Fibroblast of pulmonary artery (primary cell): Measurements from ENCODE around the gene TANGO6.
"Not testable (repeated sequence)": the region's sequence is repeated elsewhere in the genome, so short reads cannot be mapped to it uniquely, and the experiment has no call there.

Source experiments
- DNase-seq: peaks from one replicate; pipeline ENCODE4 v3.0.0-alpha.2; 2010; ENCODE audit warnings: low read depth
- H3K4me3 ChIP-seq: replicated peaks from 2 replicates; pipeline ENCODE4 v1.5.1; 2011; ENCODE audit warnings: low read depth, mild to moderate bottlenecking, control low read depth, low read length, moderate library complexity
- TF ChIP-seq, protein P1 (sequence below): IDR thresholded peaks from 2 replicates; pipeline ENCODE4 v1.5.1; 2011; ENCODE audit warnings: mild to moderate bottlenecking, control low read depth, low read length, inconsistent platforms; ENCODE audit errors: missing control alignments

The TANGO6 gene

DNA sequence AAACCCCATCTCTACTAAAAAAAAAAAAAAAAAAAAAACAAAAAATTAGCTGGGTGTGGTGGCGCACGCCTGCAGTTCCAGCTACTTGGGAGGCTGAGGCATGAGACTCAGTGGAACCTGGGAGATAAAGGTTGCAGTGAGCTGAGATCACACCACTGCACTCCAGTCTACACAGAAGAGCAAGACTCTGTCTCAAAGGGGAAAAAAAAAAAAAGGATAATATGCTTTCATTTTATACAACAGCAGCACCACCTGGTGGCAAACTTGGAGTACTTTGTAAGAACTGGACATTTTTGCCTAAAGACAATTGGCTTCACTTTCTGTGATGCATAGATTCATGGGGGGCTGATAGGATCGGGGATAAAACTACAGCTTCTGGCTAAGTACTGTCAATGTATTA is 280.6 kb downstream of the TANGO6 start:
- TF ChIP-seq, protein P1, sequence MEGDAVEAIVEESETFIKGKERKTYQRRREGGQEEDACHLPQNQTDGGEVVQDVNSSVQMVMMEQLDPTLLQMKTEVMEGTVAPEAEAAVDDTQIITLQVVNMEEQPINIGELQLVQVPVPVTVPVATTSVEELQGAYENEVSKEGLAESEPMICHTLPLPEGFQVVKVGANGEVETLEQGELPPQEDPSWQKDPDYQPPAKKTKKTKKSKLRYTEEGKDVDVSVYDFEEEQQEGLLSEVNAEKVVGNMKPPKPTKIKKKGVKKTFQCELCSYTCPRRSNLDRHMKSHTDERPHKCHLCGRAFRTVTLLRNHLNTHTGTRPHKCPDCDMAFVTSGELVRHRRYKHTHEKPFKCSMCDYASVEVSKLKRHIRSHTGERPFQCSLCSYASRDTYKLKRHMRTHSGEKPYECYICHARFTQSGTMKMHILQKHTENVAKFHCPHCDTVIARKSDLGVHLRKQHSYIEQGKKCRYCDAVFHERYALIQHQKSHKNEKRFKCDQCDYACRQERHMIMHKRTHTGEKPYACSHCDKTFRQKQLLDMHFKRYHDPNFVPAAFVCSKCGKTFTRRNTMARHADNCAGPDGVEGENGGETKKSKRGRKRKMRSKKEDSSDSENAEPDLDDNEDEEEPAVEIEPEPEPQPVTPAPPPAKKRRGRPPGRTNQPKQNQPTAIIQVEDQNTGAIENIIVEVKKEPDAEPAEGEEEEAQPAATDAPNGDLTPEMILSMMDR: peak; percentile 65
- DNase-seq: peak; percentile 82
- H3K4me3 ChIP-seq: no peak overlapping the region

DNA sequence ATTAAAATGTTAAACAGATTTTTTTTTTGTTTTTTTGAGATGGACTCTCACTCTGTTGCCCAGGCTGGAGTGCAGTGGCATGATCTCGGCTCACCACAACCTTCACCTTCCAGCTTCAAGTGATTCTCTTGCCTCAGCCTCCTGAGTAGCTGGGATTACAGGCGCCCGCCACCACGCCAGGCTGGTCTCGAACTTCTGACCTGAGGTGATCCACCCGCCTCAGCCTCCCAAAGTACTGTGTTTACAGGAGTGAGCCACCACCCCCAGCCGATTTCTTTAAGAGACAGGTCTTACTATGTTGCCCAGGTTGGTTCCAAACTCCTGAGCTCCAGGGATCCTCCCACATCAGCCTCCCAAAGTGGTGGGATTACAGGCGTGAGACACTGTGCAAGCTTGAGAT is 281.1 kb downstream of the TANGO6 start:
- not testable (repeated sequence) for H3K4me3 ChIP-seq, DNase-seq

DNA sequence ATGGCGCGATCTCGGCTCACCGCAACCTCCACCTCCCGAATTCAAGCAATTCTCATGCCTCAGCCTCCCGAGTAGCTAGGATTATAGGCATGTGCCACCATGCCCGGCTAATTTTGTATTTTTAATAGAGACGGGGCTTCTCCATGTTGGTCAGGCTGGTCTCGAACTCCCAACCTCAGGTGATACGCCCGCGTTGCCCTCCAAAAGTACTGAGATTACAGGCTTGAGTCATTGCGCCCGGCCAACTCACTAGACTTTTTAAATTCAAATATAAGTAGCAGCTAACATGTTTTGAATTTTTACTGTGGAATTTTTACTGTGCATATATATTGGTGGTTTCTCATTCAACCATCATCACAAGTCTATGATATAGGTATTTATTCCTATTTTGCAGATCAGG is 281.6 kb downstream of the TANGO6 start:
- not testable (repeated sequence) for DNase-seq, H3K4me3 ChIP-seq

DNA sequence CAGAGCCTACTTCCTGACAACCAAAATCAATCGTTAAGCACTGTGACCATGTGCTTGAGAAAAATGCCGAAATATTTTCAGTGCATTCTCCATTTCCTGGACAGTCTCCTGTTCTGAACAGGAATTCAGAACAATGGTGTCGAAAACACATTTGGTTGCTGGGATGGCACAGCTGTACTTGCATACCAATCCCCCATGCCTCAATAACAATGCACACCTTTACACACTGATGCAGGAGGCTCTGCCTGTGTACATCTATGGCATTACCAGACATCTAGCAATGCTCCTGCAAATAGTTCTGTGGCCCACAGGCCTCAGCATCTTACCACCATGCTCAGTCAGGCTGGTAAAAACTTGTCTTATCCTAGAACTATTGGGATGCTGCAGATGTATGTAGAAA is 282.9 kb downstream of the TANGO6 start:
- H3K4me3 ChIP-seq: no peak overlapping the region
- TF ChIP-seq, protein P1: no peak
- DNase-seq: no peak

DNA sequence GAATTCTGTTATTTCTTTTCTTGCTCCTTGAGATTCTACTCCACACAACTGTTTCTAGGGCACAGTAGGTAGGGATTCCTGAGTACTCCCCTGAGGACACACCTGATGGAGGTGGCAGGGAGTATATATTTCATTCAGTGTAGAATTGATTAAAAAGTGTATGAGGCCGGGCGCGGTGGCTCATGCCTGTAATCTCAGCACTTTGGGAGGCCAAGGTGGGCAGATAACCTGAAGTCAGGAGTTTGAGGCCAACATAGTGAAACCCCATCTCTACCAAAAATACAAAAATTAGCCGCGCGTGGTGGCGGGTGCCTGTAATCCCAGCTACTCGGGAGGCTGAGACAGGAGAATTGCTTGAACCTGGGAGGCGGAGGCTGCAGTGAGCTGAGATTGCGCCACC is 283.5 kb downstream of the TANGO6 start:
- not testable (repeated sequence) for DNase-seq, H3K4me3 ChIP-seq

DNA sequence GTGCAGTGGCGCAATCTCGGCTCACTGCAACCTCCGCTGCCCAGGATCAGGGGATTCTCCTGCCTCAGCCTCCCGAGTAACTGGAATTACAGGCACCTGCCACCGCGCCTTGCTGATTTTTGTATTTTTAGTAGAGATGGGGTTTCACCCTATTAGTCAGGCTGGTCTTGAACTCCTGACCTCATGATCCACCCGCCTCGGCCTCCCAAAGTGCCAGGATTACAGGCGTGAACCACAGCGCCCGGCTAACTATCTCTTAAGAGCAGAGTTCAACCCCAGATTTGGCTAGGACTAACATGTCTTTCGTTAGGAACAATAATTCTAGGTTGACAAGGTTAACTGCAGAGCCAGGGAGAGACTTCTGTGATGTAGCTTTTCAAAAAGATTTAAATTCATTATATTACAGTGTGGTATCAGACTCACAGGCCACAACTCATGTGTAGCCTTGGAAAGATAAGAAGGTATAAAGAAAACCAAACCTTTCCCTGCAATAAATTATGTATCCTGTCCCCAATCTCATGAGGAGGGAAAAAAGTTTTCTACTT is 284.7 kb downstream of the TANGO6 start:
- TF ChIP-seq, protein P1: no peak
- H3K4me3 ChIP-seq: no peak overlapping the region
- no peak for DNase-seq

DNA sequence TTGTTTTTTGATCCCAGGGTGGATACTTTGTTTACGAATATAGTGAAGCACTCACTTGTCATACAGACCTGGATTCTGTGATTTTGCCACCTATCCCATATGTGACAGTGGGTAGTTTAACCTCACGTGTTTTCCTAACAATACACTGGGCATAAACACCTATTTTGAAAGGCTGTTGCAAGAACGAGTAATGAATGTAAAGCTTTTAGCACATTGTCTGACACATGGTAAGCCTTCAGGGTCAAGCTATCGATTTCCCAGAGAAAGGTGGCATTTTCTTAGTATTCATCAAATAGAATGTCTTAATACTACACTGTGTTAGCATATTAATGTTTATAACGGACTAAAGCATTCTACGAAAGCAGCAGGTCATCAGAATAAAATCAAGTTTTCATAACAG is 287.1 kb downstream of the TANGO6 start:
- DNase-seq: no peak
- TF ChIP-seq, protein P1: no peak
- peak overlapping the region; percentile 99 for H3K4me3 ChIP-seq

DNA sequence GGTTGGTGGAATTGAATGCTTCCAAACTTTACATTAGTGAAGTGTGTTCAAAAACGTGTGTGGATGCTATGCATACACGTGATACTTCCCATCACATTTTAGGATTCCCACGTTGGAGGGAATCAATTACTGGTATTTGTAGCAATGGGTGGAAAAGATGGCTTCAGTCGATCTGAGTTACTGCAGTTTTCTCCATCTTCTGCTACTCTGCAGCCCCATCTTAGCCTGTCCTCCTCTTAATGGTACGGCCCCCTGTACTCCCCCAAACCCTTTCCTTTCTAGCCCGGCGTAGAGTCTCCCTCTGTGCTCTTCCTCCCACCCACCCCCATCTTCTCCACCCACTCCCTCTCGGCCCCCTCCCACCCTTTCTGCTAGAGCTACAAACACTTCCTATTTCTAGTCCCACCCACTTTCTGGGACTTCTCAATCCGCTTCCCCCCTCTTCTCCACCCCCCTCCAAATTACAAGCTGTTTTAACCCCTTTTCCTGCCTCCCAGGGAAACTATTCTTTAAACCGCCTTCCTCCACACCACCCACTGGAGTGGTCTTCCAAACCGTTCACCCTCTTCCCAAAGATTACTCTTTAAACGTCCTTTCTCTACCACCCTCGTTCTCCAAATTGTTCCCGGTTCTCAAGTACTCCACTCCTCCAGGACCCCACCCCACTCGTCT is 288.0 kb downstream of the TANGO6 start:
- TF ChIP-seq, protein P1: no peak
- no peak for DNase-seq
- peak overlapping the region; percentile 99 for H3K4me3 ChIP-seq
